ENCODE data around the gene HBA2. TPM values are rescaled to one million over a fixed set of nuclear protein-coding genes. Genes with fewer than 3 reads are reported as not detected.
A peak's percentile ranks its signal among the peaks of the same experiment; 100 is the strongest.

The HBA2 gene
- total RNA-seq, 1 experiment from 2014 or later, result not detected

- H4K8ac ChIP-seq (replicated peaks; ENCODE audit: insufficient read length, low read depth, low read length), result no peak overlapping the region
- no peaks in the 10 kb centered on the region for H3K23me2 ChIP-seq (ENCODE audit: insufficient read length, low read depth, low read length, poor library complexity, severe bottlenecking)
- H4K91ac ChIP-seq (ENCODE audit: insufficient read length, low read depth, low read length), result no peak overlapping the region
- no peak overlapping the region for H3K9ac ChIP-seq (ENCODE audit: extremely low read depth, insufficient read length, low read length)
- H3K23ac ChIP-seq (ENCODE audit: insufficient read length, low read depth, low read length), result no peak overlapping the region
- H3K79me2 ChIP-seq (ENCODE audit: insufficient read depth, low read length), result no peaks in the 10 kb centered on the region
- H2BK5ac ChIP-seq (ENCODE audit: insufficient read length, low read length), result no peak overlapping the region
- no peak overlapping the region for H2BK20ac ChIP-seq (ENCODE audit: low read depth, low read length, poor library complexity, severe bottlenecking)
- H3K36me3 Mint-ChIP-seq (ENCODE audit: insufficient read depth in 1 of 3, low read depth in 3 of 3), result peaks cover 54 to 92% (median 81%) of the 10 kb centered on the region in 3 experiments
- no peak overlapping the region for H3K56ac ChIP-seq (ENCODE audit: insufficient read length, low read depth, low read length)
- no peak overlapping the region for H2AFZ ChIP-seq (ENCODE audit: low read length)
- H4K5ac ChIP-seq (ENCODE audit: insufficient read length, low read depth, low read length), result no peak overlapping the region
- H4K20me1 ChIP-seq (ENCODE audit: control insufficient read depth, insufficient read depth, insufficient read length), result no peaks in the 10 kb centered on the region
- no peak overlapping the region for H3K18ac ChIP-seq (ENCODE audit: insufficient read length, low read depth, low read length)
- H3K9me3 Mint-ChIP-seq, result no peaks in the 10 kb centered on the region
- H3K79me1 ChIP-seq (ENCODE audit: insufficient read depth, low read depth, low read length, poor library complexity, severe bottlenecking), result no peaks in the 10 kb centered on the region
- no peaks in the 10 kb centered on the region for H3K9me3 ChIP-seq (ENCODE audit: control insufficient read depth, low read depth, low read length)
- H3K4me3 Mint-ChIP-seq, result no peak overlapping the region
- H2BK12ac ChIP-seq (ENCODE audit: insufficient read length, low read depth, low read length), result no peak overlapping the region
- 0 out of 2 replicates have a peak, but pooled peaks cover 1% of the 10 kb centered on the region for H3K27me3 Mint-ChIP-seq (ENCODE audit: low read depth)
- H2AK5ac ChIP-seq (ENCODE audit: insufficient read length, low read length), result no peak overlapping the region
- no peak overlapping the region for H3K4me2 ChIP-seq (ENCODE audit: insufficient read depth, insufficient read length, low read length)
- no peaks in the 10 kb centered on the region for H3K4me1 Mint-ChIP-seq
- no peak overlapping the region for H2BK120ac ChIP-seq (ENCODE audit: low read depth, low read length, poor library complexity, severe bottlenecking)
- H3K27ac ChIP-seq (ENCODE audit: insufficient read length, low read depth, low read length), result no peak overlapping the region
- peak overlapping the region in 2 of 3 experiments; percentile 42 to 77; a peak in 5 of 7 replicates for H3K27ac Mint-ChIP-seq
- H3K27me3 ChIP-seq (ENCODE audit: insufficient read depth, low read length), result no peaks in the 10 kb centered on the region
- no peak overlapping the region for H3K14ac ChIP-seq (ENCODE audit: insufficient read depth, low read length)
- WGBS (ENCODE audit: extremely low coverage, insufficient read length, low lambda C conversion rate), result no CpG with 5 or more reads among the region's 4 CpGs
- TF ChIP-seq CTCF (conservative IDR thresholded peaks at IDR 0.05), result no peak
- no peak overlapping the region for H3T11ph ChIP-seq (ENCODE audit: low read length)
- H3K4ac ChIP-seq (ENCODE audit: low read depth, low read length), result no peak overlapping the region
- no peak overlapping the region for H2BK15ac ChIP-seq (ENCODE audit: low read depth, low read length)
- H3K4me1 ChIP-seq (ENCODE audit: insufficient read depth, low read length), result no peaks in the 10 kb centered on the region
- DNase-seq, result no peak
These were observed 19.2 kb downstream of the HBA2 start for GRCh38 chr16:191831-192230.
